Breast epithelium (tissue), 4 donors: Measurements from ENCODE around the gene NRCAM. TPM values are rescaled to one million over a fixed set of nuclear protein-coding genes. Genes with fewer than 3 reads are reported as not detected.
A peak's percentile ranks its signal among the peaks of the same experiment; 100 is the strongest.

Experiments
- DNase-seq, 2 donors: peaks; one replicate each; pipeline ENCODE4 v3.0.0-alpha.2; 2019; ENCODE audit warnings: low spot score in 2 of 2
- H3K27ac ChIP-seq, 2 donors: fragments of 200-600 bp; sonication (generic) in 1 of 2; one replicate each; pipeline ENCODE4 v1.5.1; 2016 to 2019; ENCODE audit warnings: mild to moderate bottlenecking in 1 of 2
- H3K27me3 ChIP-seq, 2 donors: fragments of 200-600 bp; sonication (generic) in 1 of 2; one replicate each; pipeline versions ENCODE4 v1.5.1 to v1.6.0; 2017 to 2019; ENCODE audit warnings: control low read depth in 1 of 2, mild to moderate bottlenecking in 1 of 2
- H3K36me3 ChIP-seq: fragments of 200-600 bp; one replicate; pipeline ENCODE4 v1.5.1; 2019
- H3K4me1 ChIP-seq, 2 donors: fragments of 200-600 bp; sonication (generic); one replicate each; pipeline ENCODE4 v1.5.1; 2016 to 2019; ENCODE audit warnings: control low read depth in 1 of 2
- H3K4me3 ChIP-seq, 3 donors: fragments of 200-600 bp; sonication (generic); 1 replicate in 2 of 3; 2 replicates in 1 of 3; pipeline ENCODE4 v1.5.1; 2016 to 2019; ENCODE audit warnings: mild to moderate bottlenecking in 3 of 3, moderate library complexity in 2 of 3
- H3K9me3 ChIP-seq, 2 donors: fragments of 200-600 bp; sonication (generic) in 1 of 2; one replicate each; pipeline ENCODE4 v1.5.1; 2016 to 2019; ENCODE audit warnings: control low read depth in 1 of 2
- POLR2A ChIP-seq: fragments of 450-650 bp; IDR thresholded peaks from one replicate; pipeline ENCODE4 v1.6.1; 2016; ENCODE audit warnings: antibody characterized with exemption, mild to moderate bottlenecking, moderate library complexity
- POLR2AphosphoS5 ChIP-seq, 3 donors: sonication (generic); formaldehyde crosslinking; IDR thresholded peaks; one replicate each; pipeline ENCODE4 v1.6.1; 2017; ENCODE audit warnings: antibody characterized with exemption in 3 of 3
- intact Hi-C: fragments of 100-400 bp; cut with DNase I; formaldehyde crosslinking; loops from one replicate; pipeline ENCODE4 v1.15.1; 2023; ENCODE audit warnings: low total_unique reads
- total RNA-seq, 3 donors: library from RNA; depleted of rRNA; stranded (reverse); fragments of >200 nt; gene quantifications; one replicate each; pipeline ENCODE4 v1.1.0, GENCODE V29; 2016
- TF ChIP-seq, protein P1 (sequence below), 3 donors: fragments of 450-650 bp; IDR thresholded peaks; one replicate each; pipeline ENCODE4 v1.5.1; 2016 to 2017; ENCODE audit warnings: antibody characterized with exemption in 3 of 3, mild to moderate bottlenecking in 3 of 3, moderate library complexity in 3 of 3

NRCAM gene
- total RNA-seq, 3 donors from 2014 or later, result 3.3 to 62.4 (median 4.2) TPM

DNA sequence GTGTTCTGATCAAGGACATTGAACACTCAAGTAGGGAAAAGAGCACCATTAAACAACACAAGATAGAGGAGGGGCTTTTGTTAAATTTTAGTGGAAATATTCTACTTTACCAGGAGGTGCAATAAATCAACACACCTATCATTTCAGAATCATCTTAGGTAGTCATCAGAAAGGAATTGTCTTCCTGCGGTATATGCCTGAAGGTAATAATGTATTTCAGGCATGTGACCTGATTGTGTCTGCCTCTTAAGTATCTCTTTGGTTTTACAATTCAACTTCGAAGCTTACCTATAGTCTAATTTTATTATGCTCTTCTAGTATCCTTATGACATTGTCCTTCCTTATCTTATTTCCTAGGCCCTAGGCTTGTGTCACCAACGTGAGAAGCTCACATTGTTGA lies 267.5 kb downstream of the NRCAM start:
- Histone ChIP-seq H3K9me3 (no peaks in the 10 kb centered on the region), H3K27ac (no peak overlapping the region), H3K4me1 (no peaks in the 10 kb centered on the region), H3K27me3 (no peaks in the 10 kb centered on the region), H3K36me3 (no peaks in the 10 kb centered on the region), H3K4me3 (no peak overlapping the region)
- TF ChIP-seq, protein P1, sequence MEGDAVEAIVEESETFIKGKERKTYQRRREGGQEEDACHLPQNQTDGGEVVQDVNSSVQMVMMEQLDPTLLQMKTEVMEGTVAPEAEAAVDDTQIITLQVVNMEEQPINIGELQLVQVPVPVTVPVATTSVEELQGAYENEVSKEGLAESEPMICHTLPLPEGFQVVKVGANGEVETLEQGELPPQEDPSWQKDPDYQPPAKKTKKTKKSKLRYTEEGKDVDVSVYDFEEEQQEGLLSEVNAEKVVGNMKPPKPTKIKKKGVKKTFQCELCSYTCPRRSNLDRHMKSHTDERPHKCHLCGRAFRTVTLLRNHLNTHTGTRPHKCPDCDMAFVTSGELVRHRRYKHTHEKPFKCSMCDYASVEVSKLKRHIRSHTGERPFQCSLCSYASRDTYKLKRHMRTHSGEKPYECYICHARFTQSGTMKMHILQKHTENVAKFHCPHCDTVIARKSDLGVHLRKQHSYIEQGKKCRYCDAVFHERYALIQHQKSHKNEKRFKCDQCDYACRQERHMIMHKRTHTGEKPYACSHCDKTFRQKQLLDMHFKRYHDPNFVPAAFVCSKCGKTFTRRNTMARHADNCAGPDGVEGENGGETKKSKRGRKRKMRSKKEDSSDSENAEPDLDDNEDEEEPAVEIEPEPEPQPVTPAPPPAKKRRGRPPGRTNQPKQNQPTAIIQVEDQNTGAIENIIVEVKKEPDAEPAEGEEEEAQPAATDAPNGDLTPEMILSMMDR (IDR thresholded peaks at IDR 0.05), result no peak
- TF ChIP-seq POLR2AphosphoS5 (IDR thresholded peaks at IDR 0.05) (no peak), POLR2A (no peak)
- no peak for DNase-seq
- intact Hi-C loops, result no loop called here

DNA sequence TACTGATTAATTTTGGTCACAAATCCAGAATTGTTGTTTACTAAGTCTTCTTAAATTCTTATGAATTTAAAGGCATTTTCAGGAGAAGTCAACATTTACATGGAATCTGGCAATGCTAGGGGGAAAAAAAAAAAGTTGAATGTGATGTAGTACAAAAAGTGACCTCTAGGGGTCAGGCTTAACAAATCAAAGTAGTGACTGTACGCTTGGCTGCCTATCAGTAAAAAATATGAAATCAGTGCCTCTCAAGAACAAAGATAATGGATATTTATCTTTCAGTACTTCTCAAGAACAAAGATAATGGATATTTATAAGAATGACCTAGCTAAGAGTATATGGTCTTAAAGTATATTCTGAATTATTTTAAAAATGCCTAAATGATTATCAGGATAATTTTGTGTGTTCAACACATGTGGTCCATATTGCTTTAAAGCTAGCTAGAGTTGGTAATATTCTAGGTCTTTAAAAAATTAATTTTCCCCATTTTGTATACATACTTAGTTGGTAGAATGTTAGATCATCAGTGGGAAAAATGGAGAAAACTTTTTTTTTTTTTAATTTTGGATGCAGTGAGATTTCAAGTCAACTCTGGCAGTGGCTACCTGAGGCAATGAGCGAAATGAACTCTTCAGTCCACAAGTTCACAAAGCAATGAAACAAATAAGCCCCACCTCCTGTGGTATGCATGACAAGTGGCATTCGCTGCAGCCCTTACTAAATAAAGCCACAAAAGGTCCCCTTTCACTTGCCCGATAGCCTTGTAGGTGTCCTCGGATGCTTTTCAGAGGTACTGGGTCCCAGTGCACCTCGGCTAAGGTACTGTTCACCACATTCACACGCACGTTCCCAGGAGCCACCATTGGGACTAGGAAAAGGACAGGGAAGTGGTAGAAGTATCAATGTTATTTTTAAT lies 274.9 kb downstream of the NRCAM start:
- no peak for TF ChIP-seq POLR2AphosphoS5 (IDR thresholded peaks at IDR 0.05)
- TF ChIP-seq, protein P1 (IDR thresholded peaks at IDR 0.05), result peak; percentile 55 to 60 (median 56)

DNA sequence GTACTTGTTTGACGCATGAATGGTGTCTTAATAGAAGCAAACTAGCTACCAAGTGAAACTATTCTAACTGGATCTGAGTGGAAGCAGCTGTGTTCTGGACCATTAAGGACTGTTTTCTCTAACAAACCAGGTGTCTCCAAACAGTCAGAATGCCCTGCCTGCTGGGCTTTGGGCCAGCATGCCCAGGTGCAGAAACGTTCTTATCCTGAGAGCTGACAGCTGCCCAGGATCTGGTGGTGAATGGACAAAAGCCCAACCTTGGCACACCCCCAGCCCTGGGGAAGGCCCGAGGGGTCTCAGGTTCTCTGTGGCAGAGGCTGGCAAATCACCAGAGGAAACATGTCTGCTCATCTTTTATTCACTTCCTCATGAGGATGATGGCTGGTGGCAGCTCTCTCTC lies 277.8 kb downstream of the NRCAM start:
- TF ChIP-seq POLR2A (no peak), POLR2AphosphoS5 (IDR thresholded peaks at IDR 0.05) (no peak)
- TF ChIP-seq, protein P1 (IDR thresholded peaks at IDR 0.05), result no peak
- no peaks in the 10 kb centered on the region for H3K4me1 ChIP-seq
- no peak overlapping the region for H3K4me3 ChIP-seq
- H3K9me3 ChIP-seq, result no peaks in the 10 kb centered on the region
- no peak overlapping the region for H3K27ac ChIP-seq
- no peak for DNase-seq
- no peaks in the 10 kb centered on the region for H3K36me3 ChIP-seq
- no peaks in the 10 kb centered on the region for H3K27me3 ChIP-seq
- intact Hi-C loops, result no loop called here

More for the DNA sequence above, 274.9 kb downstream of the NRCAM start:
- Histone ChIP-seq H3K4me3 (no peak overlapping the region), H3K36me3 (no peaks in the 10 kb centered on the region), H3K9me3 (no peaks in the 10 kb centered on the region), H3K4me1 (no peaks in the 10 kb centered on the region), H3K27me3 (no peaks in the 10 kb centered on the region), H3K27ac (no peak overlapping the region)
- no peak for DNase-seq
- intact Hi-C loops, result no loop called here

DNA sequence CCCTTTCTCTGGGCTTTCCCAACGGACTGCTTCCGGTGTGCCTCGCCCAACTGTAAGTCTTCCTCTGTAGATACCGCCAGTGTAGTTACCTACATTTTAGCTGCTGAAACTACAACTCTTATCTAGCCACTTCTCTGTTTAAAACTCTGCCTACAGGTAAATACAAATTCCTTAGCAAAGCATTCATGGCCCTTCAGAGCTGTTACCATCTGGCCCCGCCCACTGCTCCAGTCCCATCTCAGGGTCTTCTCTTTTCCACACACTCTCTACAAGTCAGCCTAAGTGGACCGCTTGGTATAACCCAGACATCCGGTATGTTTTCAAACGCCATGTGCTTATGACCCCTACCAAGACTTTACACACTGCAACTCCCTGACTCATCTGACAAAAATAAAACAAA lies 285.1 kb downstream of the NRCAM start:
- no peak for DNase-seq
- TF ChIP-seq POLR2A (no peak), POLR2AphosphoS5 (IDR thresholded peaks at IDR 0.05) (no peak)
- TF ChIP-seq, protein P1 (IDR thresholded peaks at IDR 0.05), result no peak
- intact Hi-C loops, result no loop called here
- H3K27me3 ChIP-seq, result no peaks in the 10 kb centered on the region
- no peaks in the 10 kb centered on the region for H3K36me3 ChIP-seq
- no peaks in the 10 kb centered on the region for H3K4me1 ChIP-seq
- H3K4me3 ChIP-seq, result no peak overlapping the region
- no peak overlapping the region for H3K27ac ChIP-seq
- H3K9me3 ChIP-seq, result no peaks in the 10 kb centered on the region

DNA sequence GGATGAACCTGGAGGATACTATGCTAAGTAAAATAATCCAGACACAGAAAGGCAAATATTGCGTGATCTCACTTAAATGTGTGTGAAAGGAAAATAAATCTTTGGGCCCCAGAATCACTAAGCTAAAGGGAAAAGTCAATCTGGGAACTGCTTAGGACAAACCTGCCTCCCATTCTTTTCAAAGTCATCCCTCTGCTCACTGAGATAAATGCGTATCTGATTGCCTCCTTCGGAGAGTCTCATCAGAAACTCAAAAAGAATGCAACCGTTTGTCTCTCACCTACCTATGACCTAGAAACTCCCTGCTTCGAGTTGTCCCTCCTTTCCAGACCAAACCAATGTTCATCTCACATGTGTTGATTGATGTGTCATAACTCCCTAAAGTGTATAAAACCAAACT lies 286.0 kb downstream of the NRCAM start:
- Histone ChIP-seq H3K27ac (no peak overlapping the region), H3K36me3 (no peaks in the 10 kb centered on the region), H3K4me3 (no peak overlapping the region), H3K9me3 (no peaks in the 10 kb centered on the region), H3K27me3 (no peaks in the 10 kb centered on the region), H3K4me1 (no peaks in the 10 kb centered on the region)
- DNase-seq, result no peak
- intact Hi-C loops, result no loop called here
- TF ChIP-seq POLR2A, result no peak
- TF ChIP-seq, protein P1 (IDR thresholded peaks at IDR 0.05), result no peak
- TF ChIP-seq POLR2AphosphoS5 (IDR thresholded peaks at IDR 0.05), result no peak
